Effector memory CD4-positive, alpha-beta T cell (primary cell): ENCODE results near the gene RENBP.

Source experiments
- DNase-seq, 3 donors: peaks; one replicate each; pipeline ENCODE4 v3.0.0-alpha.2; 2020
- H3K27ac ChIP-seq: 2 replicates; pipeline ENCODE4 v1.7.0; 2013; ENCODE audit warnings: mild to moderate bottlenecking, low read length, moderate library complexity; ENCODE audit not compliant: insufficient read depth, poor library complexity, severe bottlenecking
- H3K27me3 ChIP-seq: replicated peaks from 2 replicates; pipeline ENCODE4 v1.7.0; 2013; ENCODE audit warnings: mild to moderate bottlenecking, low read length; ENCODE audit not compliant: insufficient read depth, control insufficient read depth, poor library complexity, severe bottlenecking
- H3K36me3 ChIP-seq: 2 replicates; pipeline ENCODE4 v1.7.0; 2013; ENCODE audit warnings: mild to moderate bottlenecking, low read length, moderate library complexity; ENCODE audit not compliant: control insufficient read depth, insufficient read depth
- H3K4me1 ChIP-seq: 2 replicates; pipeline ENCODE4 v1.7.0; 2013; ENCODE audit warnings: low read length, mild to moderate bottlenecking; ENCODE audit not compliant: control insufficient read depth, insufficient read depth, poor library complexity, severe bottlenecking
- H3K4me3 ChIP-seq: 2 replicates; pipeline ENCODE4 v1.7.0; 2013; ENCODE audit warnings: low read length, low read depth, mild to moderate bottlenecking; ENCODE audit not compliant: insufficient read depth, poor library complexity, severe bottlenecking
- H3K9me3 ChIP-seq: 2 replicates; pipeline ENCODE4 v1.7.0; 2013; ENCODE audit warnings: mild to moderate bottlenecking, low read length, moderate library complexity; ENCODE audit not compliant: control insufficient read depth

RENBP gene

GRCh38 chrX:153934148-153934761 is 10.2 kb downstream of the RENBP start:
- Histone ChIP-seq H3K4me3 (peak overlapping the region; percentile 40), H3K27me3 (no peaks in the 10 kb centered on the region), H3K36me3 (peaks cover 8% of the 10 kb centered on the region), H3K9me3 (no peaks in the 10 kb centered on the region), H3K27ac (peak overlapping the region; percentile 14), H3K4me1 (peaks cover 3% of the 10 kb centered on the region)
- no peak for DNase-seq

GRCh38 chrX:153933748-153934147 is 10.7 kb downstream of the RENBP start:
- H3K36me3 ChIP-seq: peaks cover 8% of the 10 kb centered on the region
- H3K4me1 ChIP-seq: peaks cover 7% of the 10 kb centered on the region
- H3K27me3 ChIP-seq: no peaks in the 10 kb centered on the region
- H3K27ac ChIP-seq: peak overlapping the region; percentile 14
- H3K9me3 ChIP-seq: no peaks in the 10 kb centered on the region
- DNase-seq: no peak
- no peak overlapping the region for H3K4me3 ChIP-seq

GRCh38 chrX:153932220-153932915 is 12.1 kb downstream of the RENBP start:
- Histone ChIP-seq H3K9me3 (no peaks in the 10 kb centered on the region), H3K4me1 (peaks cover 8% of the 10 kb centered on the region), H3K4me3 (no peak overlapping the region), H3K36me3 (peaks cover 8% of the 10 kb centered on the region), H3K27ac (no peak overlapping the region), H3K27me3 (no peaks in the 10 kb centered on the region)
- DNase-seq: no peak

- Histone ChIP-seq H3K27ac (no peak overlapping the region), H3K4me3 (no peak overlapping the region), H3K27me3 (no peaks in the 10 kb centered on the region), H3K36me3 (peaks cover 8% of the 10 kb centered on the region), H3K4me1 (peaks cover 14% of the 10 kb centered on the region), H3K9me3 (no peaks in the 10 kb centered on the region)
- DNase-seq: no peak
Observed at GRCh38 chrX:153931748-153932147, 12.7 kb downstream of the RENBP start.

DNA sequence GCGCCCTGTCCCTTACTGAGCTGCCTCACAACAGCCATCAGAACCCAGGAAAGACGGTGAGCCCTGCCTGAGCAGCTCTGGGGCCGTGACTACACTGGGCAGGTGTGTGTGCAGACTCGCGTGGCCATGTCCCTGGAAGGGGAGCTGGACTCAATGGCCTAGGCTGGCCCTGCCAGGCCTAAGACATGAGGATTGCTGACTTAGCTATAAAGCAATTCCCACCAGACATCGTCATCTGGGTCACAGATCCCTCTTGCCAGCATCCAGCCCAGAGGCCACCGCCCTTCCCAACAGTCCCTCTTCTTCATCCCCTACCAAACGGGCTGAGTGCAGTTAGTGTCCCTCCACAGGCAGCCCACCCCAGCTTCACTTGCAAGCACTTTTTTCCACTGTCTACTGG is 13.3 kb downstream of the RENBP start:
- peaks cover 19% of the 10 kb centered on the region for H3K4me1 ChIP-seq
- no peak overlapping the region for H3K4me3 ChIP-seq
- no peaks in the 10 kb centered on the region for H3K9me3 ChIP-seq
- no peak overlapping the region for H3K27ac ChIP-seq
- H3K36me3 ChIP-seq: peaks cover 8% of the 10 kb centered on the region
- no peak for DNase-seq
- H3K27me3 ChIP-seq: no peaks in the 10 kb centered on the region

GRCh38 chrX:153930011-153930910 is 14.2 kb downstream of the RENBP start:
- no peaks in the 10 kb centered on the region for H3K27me3 ChIP-seq
- peaks cover 20% of the 10 kb centered on the region for H3K4me1 ChIP-seq
- H3K9me3 ChIP-seq: no peaks in the 10 kb centered on the region
- DNase-seq: no peak
- H3K4me3 ChIP-seq: no peak overlapping the region
- peaks cover 8% of the 10 kb centered on the region for H3K36me3 ChIP-seq
- no peak overlapping the region for H3K27ac ChIP-seq

- Histone ChIP-seq H3K27ac (no peak overlapping the region), H3K36me3 (peaks cover 8% of the 10 kb centered on the region), H3K27me3 (no peaks in the 10 kb centered on the region), H3K4me3 (no peak overlapping the region), H3K4me1 (peaks cover 20% of the 10 kb centered on the region), H3K9me3 (no peaks in the 10 kb centered on the region)
- no peak for DNase-seq
Observed at GRCh38 chrX:153929576-153929975, 14.9 kb downstream of the RENBP start.

DNA sequence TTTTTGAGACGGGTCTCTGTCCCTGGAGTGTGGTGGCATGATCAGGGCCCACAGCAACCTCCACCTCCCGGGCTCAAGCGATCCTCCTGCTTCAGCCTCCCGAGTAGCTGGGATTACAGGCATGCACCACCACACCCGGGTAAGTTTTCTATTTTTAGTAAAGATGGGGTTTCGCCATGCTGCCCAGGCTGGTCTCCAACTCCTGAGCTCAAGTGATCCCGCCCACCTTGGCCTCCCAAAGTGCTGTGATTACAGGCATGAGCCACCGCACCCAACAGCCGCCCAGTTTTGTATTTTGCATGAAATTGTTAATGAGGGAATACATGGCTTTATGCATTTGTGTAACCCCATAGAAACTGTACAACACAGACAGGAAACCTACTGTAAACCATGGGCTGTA is 15.6 kb downstream of the RENBP start:
- DNase-seq: no peak
- Histone ChIP-seq H3K27me3 (no peaks in the 10 kb centered on the region), H3K9me3 (no peaks in the 10 kb centered on the region), H3K36me3 (peaks cover 8% of the 10 kb centered on the region), H3K4me3 (no peak overlapping the region), H3K4me1 (peaks cover 20% of the 10 kb centered on the region), H3K27ac (peak overlapping the region; percentile 45)

DNA sequence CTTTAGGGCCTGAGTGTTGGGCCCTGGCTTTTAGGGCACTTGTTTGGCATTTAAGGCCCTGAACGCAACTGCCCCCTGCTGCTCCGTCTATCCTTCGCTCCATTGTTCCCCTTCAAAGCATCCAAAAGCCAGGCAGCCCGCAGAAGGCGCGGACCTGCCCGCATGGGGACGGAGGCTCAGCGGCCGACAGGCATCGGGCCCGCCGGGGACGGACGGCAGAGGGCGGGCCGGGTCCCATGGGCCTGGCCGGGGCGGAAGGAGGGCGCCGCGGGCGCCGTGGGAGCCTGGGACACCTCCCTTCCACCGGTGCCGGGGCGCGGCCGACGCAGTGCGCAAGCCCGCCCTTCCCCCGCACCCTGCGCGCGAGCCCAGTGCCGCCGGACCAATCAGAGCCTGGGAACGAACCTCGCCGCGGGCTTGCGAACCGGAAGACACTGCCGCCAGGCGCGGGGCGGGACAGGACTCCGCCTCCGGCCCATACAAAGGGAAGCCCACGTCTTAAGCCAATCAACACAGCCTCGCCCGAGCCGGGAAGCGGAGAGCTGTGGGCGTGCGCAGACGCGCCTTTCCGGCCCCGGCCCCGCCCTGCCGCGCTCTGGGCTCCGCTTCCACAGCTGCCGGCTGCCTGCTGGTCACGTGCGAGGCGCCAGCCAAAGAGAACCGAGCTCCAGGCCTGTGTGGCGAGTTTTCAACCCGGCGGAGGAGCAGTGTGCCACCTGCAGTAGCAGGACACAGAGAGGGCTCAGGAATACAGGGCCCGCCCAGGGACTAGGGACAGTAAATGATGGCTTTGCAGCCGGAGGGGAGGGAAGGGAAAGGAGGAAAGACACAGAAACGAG is 16.3 kb downstream of the RENBP start:
- peak overlapping the region; percentile 60 for H3K4me3 ChIP-seq
- peaks cover 24% of the 10 kb centered on the region for H3K4me1 ChIP-seq
- peak; percentile 90 to 95 (median 90) for DNase-seq
- H3K27ac ChIP-seq: peak overlapping the region; percentile 98
- no peaks in the 10 kb centered on the region for H3K9me3 ChIP-seq
- no peaks in the 10 kb centered on the region for H3K27me3 ChIP-seq
- H3K36me3 ChIP-seq: peaks cover 8% of the 10 kb centered on the region
